GM23338 (cell line): ENCODE results near the gene CYB5R3. TPM values are rescaled to one million over a fixed set of nuclear protein-coding genes. Genes with fewer than 3 reads are reported as not detected.

Experiments
- ATAC-seq: fragments of 200-7000 bp; cut with Tn5 transposase; 3 replicates; pipeline ENCODE4 v1.9.1; 2020
- DNase-seq: peaks from one replicate; pipeline ENCODE4 v3.0.0-alpha.2; 2015; ENCODE audit warnings: low spot score
- H2AFZ ChIP-seq: fragments of 200-600 bp; sonication (generic); 2 replicates; pipeline ENCODE4 v1.8.0; 2016; ENCODE audit warnings: antibody characterized with exemption, mild to moderate bottlenecking, moderate library complexity
- H3F3A ChIP-seq: fragments of 200-600 bp; sonication (generic); replicated peaks from 2 replicates; pipeline ENCODE4 v1.8.0; 2017; ENCODE audit warnings: antibody characterized with exemption, mixed run types, low read depth
- H3K27ac ChIP-seq: fragments of 200-600 bp; sonication (generic); 2 replicates; pipeline ENCODE4 v1.6.1; 2016; ENCODE audit warnings: low read depth
- H3K27me3 ChIP-seq: fragments of 200-600 bp; sonication (generic); 2 replicates; pipeline ENCODE4 v1.8.0; 2016; ENCODE audit warnings: mild to moderate bottlenecking, mixed run types, moderate library complexity; ENCODE audit not compliant: insufficient read depth
- H3K36me3 ChIP-seq: fragments of 200-600 bp; sonication (generic); 2 replicates; pipeline ENCODE4 v1.8.0; 2016; ENCODE audit warnings: mild to moderate bottlenecking; ENCODE audit not compliant: insufficient read depth
- H3K4me1 ChIP-seq: fragments of 200-600 bp; sonication (generic); 2 replicates; pipeline ENCODE4 v1.8.0; 2016; ENCODE audit warnings: mild to moderate bottlenecking, moderate library complexity; ENCODE audit not compliant: insufficient read depth
- H3K4me2 ChIP-seq: fragments of 200-600 bp; sonication (generic); 2 replicates; pipeline ENCODE4 v1.7.1; 2017; ENCODE audit warnings: mixed run types
- H3K4me3 ChIP-seq: fragments of 200-600 bp; sonication (generic); 2 replicates; pipeline ENCODE4 v1.6.1; 2016; ENCODE audit warnings: mixed run types
- H3K79me2 ChIP-seq: fragments of 200-600 bp; sonication (generic); replicated peaks from 2 replicates; pipeline ENCODE4 v1.8.0; 2017; ENCODE audit warnings: mild to moderate bottlenecking; ENCODE audit not compliant: insufficient read depth
- H3K9me2 ChIP-seq: fragments of 200-600 bp; sonication (generic); 2 replicates; pipeline ENCODE4 v1.8.0; 2017; ENCODE audit not compliant: insufficient read depth
- H4K20me1 ChIP-seq: fragments of 200-600 bp; sonication (generic); replicated peaks from 2 replicates; pipeline ENCODE4 v1.8.0; 2017; ENCODE audit warnings: mild to moderate bottlenecking; ENCODE audit not compliant: insufficient read depth
- H3K27ac Mint-ChIP-seq: 2 replicates; pipeline ENCODE4 v1.8.0; 2020; ENCODE audit warnings: inconsistent platforms, mild to moderate bottlenecking, moderate library complexity, mixed read lengths
- H3K27me3 Mint-ChIP-seq: 3 replicates; pipeline ENCODE4 v1.8.0; 2022; ENCODE audit warnings: low read depth, mild to moderate bottlenecking, moderate library complexity, mixed read lengths, inconsistent platforms; ENCODE audit not compliant: insufficient read depth, poor library complexity
- H3K36me3 Mint-ChIP-seq: 3 replicates; pipeline ENCODE4 v1.8.0; 2021; ENCODE audit warnings: low read depth, mild to moderate bottlenecking, inconsistent platforms, moderate library complexity, mixed read lengths
- H3K4me1 Mint-ChIP-seq: 3 replicates; pipeline ENCODE4 v1.8.0; 2020; ENCODE audit warnings: mild to moderate bottlenecking, inconsistent platforms, mixed read lengths
- H3K4me3 Mint-ChIP-seq: 3 replicates; pipeline ENCODE4 v1.8.0; 2021; ENCODE audit warnings: moderate library complexity, mild to moderate bottlenecking, inconsistent platforms, mixed read lengths
- H3K9me3 Mint-ChIP-seq: 3 replicates; pipeline ENCODE4 v1.8.0; 2020; ENCODE audit warnings: moderate library complexity, mild to moderate bottlenecking, inconsistent platforms, mixed read lengths
- EZH2 ChIP-seq: fragments of 200-600 bp; sonication (generic); IDR thresholded peaks from one replicate; pipeline ENCODE4 v1.8.0; 2017; ENCODE audit warnings: antibody characterized with exemption, mild to moderate bottlenecking, low read depth; ENCODE audit not compliant: unreplicated experiment
- POLR2AphosphoS5 ChIP-seq: IDR thresholded peaks from 2 replicates; pipeline ENCODE4 v1.6.1; 2016; ENCODE audit warnings: antibody characterized with exemption, low read depth
- STAT1 ChIP-seq: IDR thresholded peaks from one replicate; pipeline ENCODE4 v1.6.1; 2016; ENCODE audit warnings: antibody characterized with exemption; ENCODE audit not compliant: unreplicated experiment
- ZNF114 ChIP-seq: fragments of 250-450 bp; sonication (Bioruptor Pico); IDR thresholded peaks from 2 replicates; pipeline ENCODE4 v1.5.0; 2020; ENCODE audit warnings: mild to moderate bottlenecking, moderate library complexity
- polyA plus RNA-seq: library from polyadenylated mRNA; unstranded; fragments of >200 nt; fragmentation: Nextera tagmentation; extraction: Ambion mirVana; gene quantifications from 2 replicates; pipeline ENCODE4 v1.2.1, GENCODE V29; 2016
- total RNA-seq: library from RNA; depleted of rRNA; stranded (reverse); fragments of >200 nt; shearing (Covaris generic); gene quantifications from 2 replicates; pipeline ENCODE4 v1.2.3, GENCODE V29; 2014
- TF ChIP-seq, protein P1 (sequence below), 2 experiments: fragments of 200-600 bp in 1 of 2; sonication (generic) in 1 of 2; conservative IDR thresholded peaks; 2 replicates each; pipeline versions ENCODE4 v1.5.1 to v1.6.1; 2016 to 2017; ENCODE audit warnings: antibody characterized with exemption in 2 of 2, low read depth in 2 of 2, mild to moderate bottlenecking in 2 of 2, moderate library complexity in 1 of 2
- TF ChIP-seq, protein P2 (sequence below): IDR thresholded peaks from one replicate; pipeline ENCODE4 v1.6.1; 2018; ENCODE audit warnings: antibody characterized with exemption; ENCODE audit not compliant: unreplicated experiment
- TF ChIP-seq, protein P3 (sequence below): IDR thresholded peaks from 2 replicates; pipeline ENCODE4 v1.6.1; 2016; ENCODE audit warnings: antibody characterized with exemption
- TF ChIP-seq, protein P4 (sequence below): fragments of 250-450 bp; sonication (Bioruptor Pico); IDR thresholded peaks from 2 replicates; pipeline ENCODE4 v1.5.0; 2020; ENCODE audit warnings: mild to moderate bottlenecking, moderate library complexity

The CYB5R3 gene
- total and polyA plus RNA-seq, 2 experiments from 2014 or later = 76.2 to 76.9 TPM

DNA sequence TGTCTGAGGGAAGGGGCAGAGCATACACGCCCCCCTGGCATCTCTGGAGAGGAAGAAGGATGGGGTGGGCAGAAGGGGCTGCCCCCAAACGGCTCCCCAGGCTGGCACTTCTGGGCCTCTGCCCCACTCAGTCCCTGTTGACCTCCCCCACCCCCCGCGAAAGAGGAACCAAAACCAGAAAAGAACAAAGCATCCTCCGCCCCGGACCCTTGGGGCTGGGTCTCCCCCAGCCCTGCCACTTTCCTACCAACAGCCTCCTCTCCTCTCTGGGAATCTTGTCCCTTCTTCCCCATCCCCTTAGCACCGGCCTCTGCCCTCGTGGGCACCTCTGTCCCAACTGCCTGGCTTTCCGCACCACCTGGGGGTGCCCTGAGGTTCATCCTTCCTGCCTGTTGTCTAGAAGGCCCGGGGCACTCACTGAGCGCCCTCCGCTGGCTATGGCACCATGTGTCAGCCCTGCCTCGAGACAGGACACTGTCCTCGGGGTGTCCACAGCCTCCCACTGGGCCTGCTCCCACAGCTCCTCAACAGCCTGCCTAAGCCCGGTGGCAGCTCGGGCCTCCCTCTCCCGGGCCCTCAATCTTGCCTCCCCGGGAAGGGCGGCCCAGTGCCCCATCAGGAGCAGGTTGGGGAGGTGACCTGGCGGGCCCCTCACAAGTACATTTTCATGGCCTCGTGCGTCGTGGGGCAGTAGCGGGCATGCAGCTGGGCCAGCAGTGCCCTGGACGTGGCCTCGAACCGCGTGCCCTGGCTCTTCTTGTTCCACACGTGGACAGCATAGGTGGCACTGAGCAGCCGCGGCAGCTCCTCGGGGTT is 43.3 kb upstream of the CYB5R3 start:
- Mint-ChIP-seq H3K4me1 (peaks cover 15% of the 10 kb centered on the region), H3K27me3 (peaks cover 1% of the 10 kb centered on the region), H3K36me3 (no peaks in the 10 kb centered on the region; the same call in 2 of the 3 replicates), H3K27ac (no peak overlapping the region), H3K4me3 (no peak overlapping the region), H3K9me3 (no peaks in the 10 kb centered on the region)
- Histone ChIP-seq H3K27me3 (no peaks in the 10 kb centered on the region), H3K4me2 (no peak overlapping the region), H3K36me3 (no peaks in the 10 kb centered on the region; the same call in 1 of the 2 replicates), H3K4me3 (no peak overlapping the region), H3K4me1 (peaks cover 8% of the 10 kb centered on the region), H3K9me2 (no peaks in the 10 kb centered on the region), H4K20me1 (no peaks in the 10 kb centered on the region), H3F3A (no peaks in the 10 kb centered on the region), H3K79me2 (no peaks in the 10 kb centered on the region), H2AFZ (no peak overlapping the region), H3K27ac (no peak overlapping the region)
- TF ChIP-seq, protein P1, sequence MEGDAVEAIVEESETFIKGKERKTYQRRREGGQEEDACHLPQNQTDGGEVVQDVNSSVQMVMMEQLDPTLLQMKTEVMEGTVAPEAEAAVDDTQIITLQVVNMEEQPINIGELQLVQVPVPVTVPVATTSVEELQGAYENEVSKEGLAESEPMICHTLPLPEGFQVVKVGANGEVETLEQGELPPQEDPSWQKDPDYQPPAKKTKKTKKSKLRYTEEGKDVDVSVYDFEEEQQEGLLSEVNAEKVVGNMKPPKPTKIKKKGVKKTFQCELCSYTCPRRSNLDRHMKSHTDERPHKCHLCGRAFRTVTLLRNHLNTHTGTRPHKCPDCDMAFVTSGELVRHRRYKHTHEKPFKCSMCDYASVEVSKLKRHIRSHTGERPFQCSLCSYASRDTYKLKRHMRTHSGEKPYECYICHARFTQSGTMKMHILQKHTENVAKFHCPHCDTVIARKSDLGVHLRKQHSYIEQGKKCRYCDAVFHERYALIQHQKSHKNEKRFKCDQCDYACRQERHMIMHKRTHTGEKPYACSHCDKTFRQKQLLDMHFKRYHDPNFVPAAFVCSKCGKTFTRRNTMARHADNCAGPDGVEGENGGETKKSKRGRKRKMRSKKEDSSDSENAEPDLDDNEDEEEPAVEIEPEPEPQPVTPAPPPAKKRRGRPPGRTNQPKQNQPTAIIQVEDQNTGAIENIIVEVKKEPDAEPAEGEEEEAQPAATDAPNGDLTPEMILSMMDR (conservative IDR thresholded peaks at IDR 0.05; ENCODE audit: low read depth in 2 of 2) = peak; percentile 36 to 62
- no peak for TF ChIP-seq POLR2AphosphoS5
- DNase-seq (peak; percentile 45), ATAC-seq (peak; percentile 59)

DNA sequence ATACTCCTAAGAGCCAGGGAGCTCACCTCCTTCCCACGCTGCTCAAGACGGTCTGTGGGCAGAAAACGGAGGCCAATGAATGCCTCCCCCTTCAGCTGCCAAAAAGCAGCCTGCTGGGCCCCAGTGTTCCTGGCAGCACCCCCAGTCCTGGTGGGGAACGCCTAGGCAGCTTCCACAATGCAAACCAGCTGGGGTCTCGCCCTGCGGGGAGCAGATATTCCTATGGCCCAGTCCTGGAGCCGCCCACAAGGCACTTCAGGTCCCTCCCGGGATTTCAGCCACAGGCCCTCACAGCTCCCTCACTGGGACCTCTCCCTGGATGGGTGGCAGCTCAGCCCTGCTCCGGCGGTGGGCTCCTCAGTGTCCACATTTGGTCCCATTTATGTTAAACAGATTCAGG is 42.2 kb upstream of the CYB5R3 start:
- Histone ChIP-seq H3K36me3 (no peaks in the 10 kb centered on the region; the same call in 1 of the 2 replicates), H3K4me1 (peaks cover 8% of the 10 kb centered on the region), H3K27me3 (no peaks in the 10 kb centered on the region), H3K79me2 (no peaks in the 10 kb centered on the region), H2AFZ (no peak overlapping the region), H3K4me3 (no peak overlapping the region), H4K20me1 (no peaks in the 10 kb centered on the region), H3K27ac (no peak overlapping the region), H3K9me2 (no peaks in the 10 kb centered on the region), H3F3A (no peaks in the 10 kb centered on the region), H3K4me2 (no peak overlapping the region)
- Mint-ChIP-seq H3K27me3 (peaks cover 1% of the 10 kb centered on the region), H3K36me3 (no peaks in the 10 kb centered on the region), H3K9me3 (no peaks in the 10 kb centered on the region), H3K27ac (no peak overlapping the region), H3K4me3 (no peak overlapping the region), H3K4me1 (peaks cover 17% of the 10 kb centered on the region)
- ATAC-seq (no peak), DNase-seq (no peak)
- TF ChIP-seq ZNF114 = no peak
- TF ChIP-seq, protein P2, sequence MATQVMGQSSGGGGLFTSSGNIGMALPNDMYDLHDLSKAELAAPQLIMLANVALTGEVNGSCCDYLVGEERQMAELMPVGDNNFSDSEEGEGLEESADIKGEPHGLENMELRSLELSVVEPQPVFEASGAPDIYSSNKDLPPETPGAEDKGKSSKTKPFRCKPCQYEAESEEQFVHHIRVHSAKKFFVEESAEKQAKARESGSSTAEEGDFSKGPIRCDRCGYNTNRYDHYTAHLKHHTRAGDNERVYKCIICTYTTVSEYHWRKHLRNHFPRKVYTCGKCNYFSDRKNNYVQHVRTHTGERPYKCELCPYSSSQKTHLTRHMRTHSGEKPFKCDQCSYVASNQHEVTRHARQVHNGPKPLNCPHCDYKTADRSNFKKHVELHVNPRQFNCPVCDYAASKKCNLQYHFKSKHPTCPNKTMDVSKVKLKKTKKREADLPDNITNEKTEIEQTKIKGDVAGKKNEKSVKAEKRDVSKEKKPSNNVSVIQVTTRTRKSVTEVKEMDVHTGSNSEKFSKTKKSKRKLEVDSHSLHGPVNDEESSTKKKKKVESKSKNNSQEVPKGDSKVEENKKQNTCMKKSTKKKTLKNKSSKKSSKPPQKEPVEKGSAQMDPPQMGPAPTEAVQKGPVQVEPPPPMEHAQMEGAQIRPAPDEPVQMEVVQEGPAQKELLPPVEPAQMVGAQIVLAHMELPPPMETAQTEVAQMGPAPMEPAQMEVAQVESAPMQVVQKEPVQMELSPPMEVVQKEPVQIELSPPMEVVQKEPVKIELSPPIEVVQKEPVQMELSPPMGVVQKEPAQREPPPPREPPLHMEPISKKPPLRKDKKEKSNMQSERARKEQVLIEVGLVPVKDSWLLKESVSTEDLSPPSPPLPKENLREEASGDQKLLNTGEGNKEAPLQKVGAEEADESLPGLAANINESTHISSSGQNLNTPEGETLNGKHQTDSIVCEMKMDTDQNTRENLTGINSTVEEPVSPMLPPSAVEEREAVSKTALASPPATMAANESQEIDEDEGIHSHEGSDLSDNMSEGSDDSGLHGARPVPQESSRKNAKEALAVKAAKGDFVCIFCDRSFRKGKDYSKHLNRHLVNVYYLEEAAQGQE = no peak
- TF ChIP-seq STAT1 = no peak
- no peak for TF ChIP-seq EZH2
- TF ChIP-seq, protein P3, sequence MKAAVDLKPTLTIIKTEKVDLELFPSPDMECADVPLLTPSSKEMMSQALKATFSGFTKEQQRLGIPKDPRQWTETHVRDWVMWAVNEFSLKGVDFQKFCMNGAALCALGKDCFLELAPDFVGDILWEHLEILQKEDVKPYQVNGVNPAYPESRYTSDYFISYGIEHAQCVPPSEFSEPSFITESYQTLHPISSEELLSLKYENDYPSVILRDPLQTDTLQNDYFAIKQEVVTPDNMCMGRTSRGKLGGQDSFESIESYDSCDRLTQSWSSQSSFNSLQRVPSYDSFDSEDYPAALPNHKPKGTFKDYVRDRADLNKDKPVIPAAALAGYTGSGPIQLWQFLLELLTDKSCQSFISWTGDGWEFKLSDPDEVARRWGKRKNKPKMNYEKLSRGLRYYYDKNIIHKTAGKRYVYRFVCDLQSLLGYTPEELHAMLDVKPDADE = no peak
- TF ChIP-seq, protein P4, sequence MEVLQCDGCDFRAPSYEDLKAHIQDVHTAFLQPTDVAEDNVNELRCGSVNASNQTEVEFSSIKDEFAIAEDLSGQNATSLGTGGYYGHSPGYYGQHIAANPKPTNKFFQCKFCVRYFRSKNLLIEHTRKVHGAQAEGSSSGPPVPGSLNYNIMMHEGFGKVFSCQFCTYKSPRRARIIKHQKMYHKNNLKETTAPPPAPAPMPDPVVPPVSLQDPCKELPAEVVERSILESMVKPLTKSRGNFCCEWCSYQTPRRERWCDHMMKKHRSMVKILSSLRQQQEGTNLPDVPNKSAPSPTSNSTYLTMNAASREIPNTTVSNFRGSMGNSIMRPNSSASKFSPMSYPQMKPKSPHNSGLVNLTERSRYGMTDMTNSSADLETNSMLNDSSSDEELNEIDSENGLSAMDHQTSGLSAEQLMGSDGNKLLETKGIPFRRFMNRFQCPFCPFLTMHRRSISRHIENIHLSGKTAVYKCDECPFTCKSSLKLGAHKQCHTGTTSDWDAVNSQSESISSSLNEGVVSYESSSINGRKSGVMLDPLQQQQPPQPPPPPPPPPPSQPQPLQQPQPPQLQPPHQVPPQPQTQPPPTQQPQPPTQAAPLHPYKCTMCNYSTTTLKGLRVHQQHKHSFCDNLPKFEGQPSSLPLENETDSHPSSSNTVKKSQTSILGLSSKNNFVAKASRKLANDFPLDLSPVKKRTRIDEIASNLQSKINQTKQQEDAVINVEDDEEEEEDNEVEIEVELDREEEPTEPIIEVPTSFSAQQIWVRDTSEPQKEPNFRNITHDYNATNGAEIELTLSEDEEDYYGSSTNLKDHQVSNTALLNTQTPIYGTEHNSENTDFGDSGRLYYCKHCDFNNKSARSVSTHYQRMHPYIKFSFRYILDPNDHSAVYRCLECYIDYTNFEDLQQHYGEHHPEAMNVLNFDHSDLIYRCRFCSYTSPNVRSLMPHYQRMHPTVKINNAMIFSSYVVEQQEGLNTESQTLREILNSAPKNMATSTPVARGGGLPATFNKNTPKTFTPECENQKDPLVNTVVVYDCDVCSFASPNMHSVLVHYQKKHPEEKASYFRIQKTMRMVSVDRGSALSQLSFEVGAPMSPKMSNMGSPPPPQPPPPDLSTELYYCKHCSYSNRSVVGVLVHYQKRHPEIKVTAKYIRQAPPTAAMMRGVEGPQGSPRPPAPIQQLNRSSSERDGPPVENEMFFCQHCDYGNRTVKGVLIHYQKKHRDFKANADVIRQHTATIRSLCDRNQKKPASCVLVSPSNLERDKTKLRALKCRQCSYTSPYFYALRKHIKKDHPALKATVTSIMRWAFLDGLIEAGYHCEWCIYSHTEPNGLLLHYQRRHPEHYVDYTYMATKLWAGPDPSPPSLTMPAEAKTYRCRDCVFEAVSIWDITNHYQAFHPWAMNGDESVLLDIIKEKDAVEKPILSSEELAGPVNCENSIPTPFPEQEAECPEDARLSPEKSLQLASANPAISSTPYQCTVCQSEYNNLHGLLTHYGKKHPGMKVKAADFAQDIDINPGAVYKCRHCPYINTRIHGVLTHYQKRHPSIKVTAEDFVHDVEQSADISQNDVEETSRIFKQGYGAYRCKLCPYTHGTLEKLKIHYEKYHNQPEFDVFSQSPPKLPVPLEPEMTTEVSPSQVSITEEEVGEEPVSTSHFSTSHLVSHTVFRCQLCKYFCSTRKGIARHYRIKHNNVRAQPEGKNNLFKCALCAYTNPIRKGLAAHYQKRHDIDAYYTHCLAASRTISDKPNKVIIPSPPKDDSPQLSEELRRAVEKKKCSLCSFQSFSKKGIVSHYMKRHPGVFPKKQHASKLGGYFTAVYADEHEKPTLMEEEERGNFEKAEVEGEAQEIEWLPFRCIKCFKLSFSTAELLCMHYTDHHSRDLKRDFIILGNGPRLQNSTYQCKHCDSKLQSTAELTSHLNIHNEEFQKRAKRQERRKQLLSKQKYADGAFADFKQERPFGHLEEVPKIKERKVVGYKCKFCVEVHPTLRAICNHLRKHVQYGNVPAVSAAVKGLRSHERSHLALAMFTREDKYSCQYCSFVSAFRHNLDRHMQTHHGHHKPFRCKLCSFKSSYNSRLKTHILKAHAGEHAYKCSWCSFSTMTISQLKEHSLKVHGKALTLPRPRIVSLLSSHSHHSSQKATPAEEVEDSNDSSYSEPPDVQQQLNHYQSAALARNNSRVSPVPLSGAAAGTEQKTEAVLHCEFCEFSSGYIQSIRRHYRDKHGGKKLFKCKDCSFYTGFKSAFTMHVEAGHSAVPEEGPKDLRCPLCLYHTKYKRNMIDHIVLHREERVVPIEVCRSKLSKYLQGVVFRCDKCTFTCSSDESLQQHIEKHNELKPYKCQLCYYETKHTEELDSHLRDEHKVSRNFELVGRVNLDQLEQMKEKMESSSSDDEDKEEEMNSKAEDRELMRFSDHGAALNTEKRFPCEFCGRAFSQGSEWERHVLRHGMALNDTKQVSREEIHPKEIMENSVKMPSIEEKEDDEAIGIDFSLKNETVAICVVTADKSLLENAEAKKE (CRISPR knock-in tag) = no peak
